Ishikawa (cell line): ENCODE measurements around the gene SLC46A2.

Experiments used
- CEBPB ChIP-seq: IDR thresholded peaks from 2 replicates; pipeline ENCODE4 v1.6.1; 2012
- CREB1 ChIP-seq: IDR thresholded peaks from 2 replicates; pipeline ENCODE4 v1.6.1; 2012; ENCODE audit warnings: low read depth
- EGR1 ChIP-seq: IDR thresholded peaks from 2 replicates; pipeline ENCODE4 v1.6.1; 2012
- EP300 ChIP-seq: IDR thresholded peaks from 2 replicates; pipeline ENCODE4 v1.6.1; 2012; ENCODE audit warnings: borderline replicate concordance
- FOXM1 ChIP-seq: IDR thresholded peaks from 2 replicates; pipeline ENCODE4 v1.6.1; 2012; ENCODE audit warnings: low read depth, borderline replicate concordance
- NFIC ChIP-seq: IDR thresholded peaks from 2 replicates; pipeline ENCODE4 v1.6.1; 2012
- RAD21 ChIP-seq: IDR thresholded peaks from 2 replicates; pipeline ENCODE4 v1.6.1; 2012; ENCODE audit warnings: low read depth
- TAF1 ChIP-seq: IDR thresholded peaks from 2 replicates; pipeline ENCODE4 v1.6.1; 2012; ENCODE audit warnings: low read depth, mild to moderate bottlenecking
- TCF12 ChIP-seq: IDR thresholded peaks from 2 replicates; pipeline ENCODE4 v1.6.1; 2012; ENCODE audit warnings: low read depth
- TEAD4 ChIP-seq: IDR thresholded peaks from 2 replicates; pipeline ENCODE4 v1.6.1; 2012
- YY1 ChIP-seq: IDR thresholded peaks from 2 replicates; pipeline ENCODE4 v1.6.1; 2012; ENCODE audit warnings: low read depth
- ZBTB7A ChIP-seq: IDR thresholded peaks from 2 replicates; pipeline ENCODE4 v1.6.1; 2012; ENCODE audit warnings: low read depth
- TF ChIP-seq, protein P1 (sequence below): IDR thresholded peaks from 2 replicates; pipeline ENCODE4 v1.6.1; 2012; ENCODE audit warnings: low read depth, mild to moderate bottlenecking
- TF ChIP-seq, protein P2 (sequence below): IDR thresholded peaks from 2 replicates; pipeline ENCODE4 v1.6.1; 2012
- TF ChIP-seq, protein P3 (sequence below): IDR thresholded peaks from 2 replicates; pipeline ENCODE4 v1.6.1; 2012

The SLC46A2 gene

DNA sequence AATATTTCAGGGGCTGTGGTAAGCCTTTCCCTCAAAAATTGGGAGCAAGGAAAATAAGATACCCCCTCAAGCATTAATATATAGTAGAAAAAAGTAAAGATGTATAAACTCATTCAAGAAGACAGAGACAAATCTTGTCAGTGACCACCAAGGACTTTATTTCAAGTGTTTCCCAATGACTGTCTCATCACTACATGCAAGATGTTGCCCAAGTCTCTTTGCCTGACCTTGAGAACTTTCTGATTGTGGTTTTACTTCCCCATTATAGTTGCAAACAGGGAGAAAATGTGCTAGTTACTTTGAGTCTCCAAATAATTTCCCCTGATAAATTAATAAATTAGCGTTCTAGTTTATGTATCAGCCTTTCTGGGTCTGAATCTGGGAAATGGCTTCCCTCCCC lies 4.0 kb upstream of the SLC46A2 start:
- TF ChIP-seq ZBTB7A (no peak), RAD21 (no peak), NFIC (no peak), EGR1 (no peak), CEBPB (no peak)
- TF ChIP-seq, protein P1, sequence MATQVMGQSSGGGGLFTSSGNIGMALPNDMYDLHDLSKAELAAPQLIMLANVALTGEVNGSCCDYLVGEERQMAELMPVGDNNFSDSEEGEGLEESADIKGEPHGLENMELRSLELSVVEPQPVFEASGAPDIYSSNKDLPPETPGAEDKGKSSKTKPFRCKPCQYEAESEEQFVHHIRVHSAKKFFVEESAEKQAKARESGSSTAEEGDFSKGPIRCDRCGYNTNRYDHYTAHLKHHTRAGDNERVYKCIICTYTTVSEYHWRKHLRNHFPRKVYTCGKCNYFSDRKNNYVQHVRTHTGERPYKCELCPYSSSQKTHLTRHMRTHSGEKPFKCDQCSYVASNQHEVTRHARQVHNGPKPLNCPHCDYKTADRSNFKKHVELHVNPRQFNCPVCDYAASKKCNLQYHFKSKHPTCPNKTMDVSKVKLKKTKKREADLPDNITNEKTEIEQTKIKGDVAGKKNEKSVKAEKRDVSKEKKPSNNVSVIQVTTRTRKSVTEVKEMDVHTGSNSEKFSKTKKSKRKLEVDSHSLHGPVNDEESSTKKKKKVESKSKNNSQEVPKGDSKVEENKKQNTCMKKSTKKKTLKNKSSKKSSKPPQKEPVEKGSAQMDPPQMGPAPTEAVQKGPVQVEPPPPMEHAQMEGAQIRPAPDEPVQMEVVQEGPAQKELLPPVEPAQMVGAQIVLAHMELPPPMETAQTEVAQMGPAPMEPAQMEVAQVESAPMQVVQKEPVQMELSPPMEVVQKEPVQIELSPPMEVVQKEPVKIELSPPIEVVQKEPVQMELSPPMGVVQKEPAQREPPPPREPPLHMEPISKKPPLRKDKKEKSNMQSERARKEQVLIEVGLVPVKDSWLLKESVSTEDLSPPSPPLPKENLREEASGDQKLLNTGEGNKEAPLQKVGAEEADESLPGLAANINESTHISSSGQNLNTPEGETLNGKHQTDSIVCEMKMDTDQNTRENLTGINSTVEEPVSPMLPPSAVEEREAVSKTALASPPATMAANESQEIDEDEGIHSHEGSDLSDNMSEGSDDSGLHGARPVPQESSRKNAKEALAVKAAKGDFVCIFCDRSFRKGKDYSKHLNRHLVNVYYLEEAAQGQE = no peak

DNA sequence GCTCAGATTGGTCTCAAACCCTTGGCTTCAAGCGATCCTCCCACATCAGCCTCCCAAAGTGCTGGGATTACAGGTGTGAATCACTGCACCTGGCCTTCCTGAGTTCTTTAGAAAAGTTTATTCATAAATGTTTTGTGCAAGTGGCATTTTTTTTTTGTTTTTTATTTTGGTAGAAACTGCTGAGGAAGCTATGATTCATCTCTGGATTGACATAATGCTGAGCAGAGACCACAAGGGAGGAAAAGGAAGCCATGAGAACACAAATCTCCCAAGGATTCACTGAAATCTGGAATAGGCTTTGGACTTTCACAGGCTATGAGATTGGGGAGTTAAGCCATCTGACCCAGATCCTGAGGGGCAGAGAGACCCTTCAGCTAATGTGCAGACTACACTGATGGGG lies 3.4 kb upstream of the SLC46A2 start:
- TF ChIP-seq ZBTB7A (no peak), FOXM1 (no peak), EP300 (no peak), CREB1 (no peak)
- TF ChIP-seq, protein P2, sequence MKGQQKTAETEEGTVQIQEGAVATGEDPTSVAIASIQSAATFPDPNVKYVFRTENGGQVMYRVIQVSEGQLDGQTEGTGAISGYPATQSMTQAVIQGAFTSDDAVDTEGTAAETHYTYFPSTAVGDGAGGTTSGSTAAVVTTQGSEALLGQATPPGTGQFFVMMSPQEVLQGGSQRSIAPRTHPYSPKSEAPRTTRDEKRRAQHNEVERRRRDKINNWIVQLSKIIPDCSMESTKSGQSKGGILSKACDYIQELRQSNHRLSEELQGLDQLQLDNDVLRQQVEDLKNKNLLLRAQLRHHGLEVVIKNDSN = no peak

DNA sequence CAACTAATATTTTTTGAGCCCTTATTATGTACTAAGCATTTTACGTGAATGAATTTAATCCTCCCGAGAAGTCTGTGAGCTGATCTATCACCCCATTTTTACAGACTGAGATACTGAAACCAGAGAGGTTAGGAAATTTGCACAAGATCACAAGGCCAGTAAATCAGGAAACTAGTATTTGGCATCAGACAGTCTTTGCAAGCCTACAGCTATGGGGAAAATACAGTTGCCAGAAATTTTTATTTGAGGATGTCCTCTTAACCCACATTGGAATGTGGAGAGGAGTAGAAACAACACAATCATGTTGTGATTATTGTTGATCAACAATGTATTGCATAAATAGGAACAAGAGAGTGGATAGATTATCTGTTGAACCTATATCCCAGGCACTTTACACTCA lies 2.3 kb upstream of the SLC46A2 start:
- TF ChIP-seq, protein P1 = no peak
- TF ChIP-seq ZBTB7A (no peak), RAD21 (no peak), YY1 (no peak), NFIC (no peak), EGR1 (no peak), CREB1 (no peak), TCF12 (no peak), TEAD4 (no peak), FOXM1 (no peak)
- TF ChIP-seq, protein P3, sequence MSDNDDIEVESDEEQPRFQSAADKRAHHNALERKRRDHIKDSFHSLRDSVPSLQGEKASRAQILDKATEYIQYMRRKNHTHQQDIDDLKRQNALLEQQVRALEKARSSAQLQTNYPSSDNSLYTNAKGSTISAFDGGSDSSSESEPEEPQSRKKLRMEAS = no peak
- TF ChIP-seq, protein P2 = no peak

DNA sequence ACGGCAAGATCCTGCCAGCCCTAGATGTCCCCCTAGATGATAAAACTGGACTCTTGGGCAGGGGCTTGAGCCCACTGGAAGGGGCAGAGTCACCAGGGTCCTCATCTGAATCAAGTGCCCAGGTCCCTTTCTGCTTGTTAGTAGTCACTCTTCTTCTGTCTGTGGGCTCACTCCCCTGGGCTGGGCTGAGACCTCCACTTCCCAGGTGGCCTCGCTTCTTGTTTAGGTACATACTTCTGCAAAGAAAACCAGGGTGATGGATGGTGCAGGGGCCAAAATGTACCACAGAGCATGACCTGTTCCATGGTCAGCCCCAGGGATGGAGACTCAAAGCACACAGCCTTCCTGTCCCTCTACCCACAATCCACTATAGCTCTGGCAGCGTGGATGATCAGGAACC lies 845 bp upstream of the SLC46A2 start:
- TF ChIP-seq RAD21 = no peak
- TF ChIP-seq EP300 = no peak
- no peak for TF ChIP-seq TCF12
- TF ChIP-seq, protein P1 = no peak
- TF ChIP-seq, protein P2 = no peak
- TF ChIP-seq, protein P3 = no peak
- TF ChIP-seq TEAD4 = no peak

DNA sequence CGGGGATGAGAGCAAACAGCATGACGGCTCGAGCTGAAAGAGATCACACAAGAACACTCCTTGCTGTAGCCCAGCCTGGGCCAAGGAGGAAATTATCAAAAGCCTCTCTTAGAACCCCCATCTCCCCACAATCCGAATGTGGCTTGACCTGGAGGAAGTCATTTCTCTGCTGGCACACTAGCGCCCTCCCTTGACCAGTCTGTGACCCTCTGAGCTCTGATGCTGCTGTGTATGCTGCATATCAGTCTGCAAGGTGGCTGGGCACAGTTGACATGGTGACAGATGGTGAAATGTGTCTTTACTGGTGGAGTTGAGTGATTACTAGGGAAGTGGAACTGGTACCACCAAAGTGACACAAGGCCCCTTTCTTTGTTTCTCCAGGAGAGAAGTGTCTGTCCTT lies 3.3 kb downstream of the SLC46A2 start:
- TF ChIP-seq RAD21 (peak; percentile 62), EGR1 (no peak)

DNA sequence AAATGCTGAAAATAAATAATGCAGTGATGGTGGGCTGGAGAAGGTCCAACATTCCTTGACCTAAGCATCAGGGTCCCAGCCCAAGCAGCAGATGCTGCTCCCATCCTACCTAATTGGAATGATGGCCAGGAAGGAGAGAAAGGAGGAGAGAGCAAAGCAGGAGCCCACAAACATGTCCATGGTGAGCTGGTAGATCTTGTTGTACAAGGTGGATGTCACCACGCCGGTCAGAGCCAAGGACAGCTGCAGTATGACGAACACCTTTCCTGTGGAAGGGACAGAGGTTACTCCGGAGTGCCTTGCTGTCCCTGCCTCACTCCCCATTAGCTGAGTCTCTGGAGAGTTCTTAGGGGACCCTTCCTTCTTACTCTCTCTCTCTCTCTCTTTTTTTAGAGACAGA lies 4.3 kb downstream of the SLC46A2 start:
- no peak for TF ChIP-seq TAF1
